ENCODE results near the gene WDR13. TPM values are rescaled to one million over a fixed set of nuclear protein-coding genes. Genes with fewer than 3 reads are reported as not detected.

WDR13 gene
- total and polyA plus RNA-seq, 4 donors = 50.7 to 182 (median 166) TPM

DNA sequence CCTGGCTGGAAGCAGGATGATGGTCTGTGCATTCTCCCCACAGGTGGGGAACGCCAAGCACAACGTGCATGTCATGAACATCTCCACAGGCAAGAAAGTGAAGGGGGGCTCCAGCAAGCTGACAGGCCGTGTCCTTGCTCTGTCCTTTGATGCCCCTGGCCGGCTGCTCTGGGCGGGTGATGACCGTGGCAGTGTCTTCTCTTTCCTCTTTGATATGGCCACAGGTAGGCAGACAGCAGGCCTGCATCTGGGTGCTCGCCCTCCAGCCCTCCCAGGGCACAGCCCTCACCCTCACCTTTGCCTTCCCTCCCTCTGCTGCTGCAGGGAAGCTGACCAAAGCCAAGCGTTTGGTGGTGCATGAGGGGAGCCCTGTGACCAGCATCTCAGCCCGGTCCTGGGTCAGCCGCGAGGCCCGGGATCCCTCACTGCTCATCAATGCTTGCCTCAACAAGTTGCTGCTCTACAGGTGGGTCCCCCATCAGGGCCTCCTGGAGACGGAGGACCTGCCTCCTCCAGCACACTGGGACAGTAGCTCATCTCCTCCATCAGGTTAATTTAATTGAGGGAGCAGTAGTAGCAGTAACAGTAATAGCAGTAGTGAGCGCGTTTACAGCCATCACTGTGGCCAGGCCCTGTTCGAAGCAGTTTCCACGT lies 4.6 kb downstream of the WDR13 start:
- 76 to 84% methylated on average over 16 to 17 of the region's 17 CpGs for WGBS, 2 donors
- peaks cover 9 to 23% (median 17%) of the 10 kb centered on the region in 4 donors for H3K36me3 ChIP-seq (ENCODE audit: control insufficient read depth in 4 of 4, insufficient read depth in 4 of 4, low read length in 4 of 4)
- H3K27me3 ChIP-seq (ENCODE audit: control insufficient read depth in 3 of 3, insufficient read depth in 3 of 3, low read length in 2 of 3) = no peaks in the 10 kb centered on the region
- no peak overlapping the region for H3K4me3 ChIP-seq
- no peak for TF ChIP-seq CTCF (IDR thresholded peaks at IDR 0.05; ENCODE audit: control extremely low read depth, extremely low read depth)
- DNase-seq = no peak
- H3K9ac ChIP-seq (ENCODE audit: insufficient read depth in 1 of 2, low read length in 2 of 2) = no peak overlapping the region
- peaks cover 0 to 4% (median 0%) of the 10 kb centered on the region in 5 donors for H3K4me1 ChIP-seq (ENCODE audit: control insufficient read depth in 5 of 5, insufficient read depth in 5 of 5, low read length in 5 of 5)
- H3K27ac ChIP-seq (ENCODE audit: low read depth in 1 of 2, low read length in 1 of 2) = no peak overlapping the region
- no peak for ATAC-seq (ENCODE audit: insufficient read depth, low FRiP score)
- H3K9me3 ChIP-seq (ENCODE audit: control insufficient read depth in 4 of 4, insufficient read depth in 3 of 4, low read length in 3 of 4) = peaks cover 0 to 13% (median 0%) of the 10 kb centered on the region in 4 donors

DNA sequence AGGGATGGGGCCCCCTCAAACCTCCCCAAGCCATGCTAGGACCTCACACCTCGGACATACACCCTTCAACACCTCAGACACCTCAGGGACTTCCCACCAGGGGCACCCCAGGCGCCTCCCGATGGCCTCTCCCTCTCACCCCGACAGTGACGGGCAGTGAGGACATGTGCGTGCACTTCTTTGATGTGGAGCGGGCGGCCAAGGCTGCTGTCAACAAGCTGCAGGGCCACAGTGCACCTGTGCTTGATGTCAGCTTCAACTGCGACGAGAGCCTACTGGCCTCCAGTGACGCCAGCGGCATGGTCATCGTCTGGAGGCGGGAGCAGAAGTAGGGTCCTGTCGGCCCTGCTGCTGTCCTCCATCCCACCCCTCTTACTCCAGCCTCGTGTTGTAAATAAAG lies 7.4 kb downstream of the WDR13 start:
- 86 to 98% methylated on average over 6 to 16 of the region's 16 CpGs for WGBS, 2 donors

GRCh38 chrX:48606091-48606490 lies 8.8 kb downstream of the WDR13 start:
- no peaks in the 10 kb centered on the region for H3K27me3 ChIP-seq (ENCODE audit: control insufficient read depth in 3 of 3, insufficient read depth in 3 of 3, low read length in 2 of 3)
- ATAC-seq (ENCODE audit: insufficient read depth, low FRiP score) (no peak), DNase-seq (no peak)
- peaks cover 0 to 10% (median 0%) of the 10 kb centered on the region in 4 donors for H3K9me3 ChIP-seq (ENCODE audit: control insufficient read depth in 4 of 4, insufficient read depth in 3 of 4, low read length in 3 of 4)
- H3K36me3 ChIP-seq (ENCODE audit: control insufficient read depth in 4 of 4, insufficient read depth in 4 of 4, low read length in 4 of 4) = peaks cover 5 to 16% (median 9%) of the 10 kb centered on the region in 4 donors
- no peaks in the 10 kb centered on the region for H3K4me1 ChIP-seq (ENCODE audit: control insufficient read depth in 5 of 5, insufficient read depth in 5 of 5, low read length in 5 of 5)
- TF ChIP-seq CTCF (IDR thresholded peaks at IDR 0.05; ENCODE audit: control extremely low read depth, extremely low read depth) = no peak
- 64 to 75% methylated on average over 4 to 6 of the region's 6 CpGs for WGBS, 2 donors
- no peak overlapping the region for H3K27ac ChIP-seq (ENCODE audit: low read depth in 1 of 2, low read length in 1 of 2)
- H3K4me3 ChIP-seq = no peak overlapping the region
- H3K9ac ChIP-seq (ENCODE audit: insufficient read depth in 1 of 2, low read length in 2 of 2) = no peak overlapping the region

More for the DNA sequence above, 7.4 kb downstream of the WDR13 start:
- Histone ChIP-seq H3K9me3 (ENCODE audit: control insufficient read depth in 4 of 4, insufficient read depth in 3 of 4, low read length in 3 of 4) (peaks cover 0 to 10% (median 0%) of the 10 kb centered on the region in 4 donors), H3K27me3 (ENCODE audit: control insufficient read depth in 3 of 3, insufficient read depth in 3 of 3, low read length in 2 of 3) (no peaks in the 10 kb centered on the region), H3K9ac (ENCODE audit: insufficient read depth in 1 of 2, low read length in 2 of 2) (no peak overlapping the region), H3K36me3 (ENCODE audit: control insufficient read depth in 4 of 4, insufficient read depth in 4 of 4, low read length in 4 of 4) (peaks cover 5 to 23% (median 13%) of the 10 kb centered on the region in 4 donors), H3K27ac (ENCODE audit: low read depth in 1 of 2, low read length in 1 of 2) (no peak overlapping the region), H3K4me1 (ENCODE audit: control insufficient read depth in 5 of 5, insufficient read depth in 5 of 5, low read length in 5 of 5) (no peaks in the 10 kb centered on the region), H3K4me3 (no peak overlapping the region)
- ATAC-seq (ENCODE audit: insufficient read depth, low FRiP score) (no peak), DNase-seq (no peak)
- no peak for TF ChIP-seq CTCF (IDR thresholded peaks at IDR 0.05; ENCODE audit: control extremely low read depth, extremely low read depth)
